Lung (tissue), 12 donors: ENCODE data around the gene ACADL. TPM values are rescaled to one million over a fixed set of nuclear protein-coding genes. Genes with fewer than 3 reads are reported as not detected.

Source experiments
- ATAC-seq: fragments of 200-7000 bp; cut with Tn5 transposase; one replicate; pipeline ENCODE4 v1.9.1; 2020; ENCODE audit warnings: moderate number of reproducible peaks; ENCODE audit not compliant: insufficient read depth, low FRiP score
- DNase-seq, 3 donors: peaks; one replicate each; pipeline ENCODE4 v3.0.0-alpha.2; 2013 to 2017
- H3K27ac ChIP-seq, 2 donors: one replicate each; pipeline ENCODE4 v1.5.1; 2013; ENCODE audit warnings: mild to moderate bottlenecking in 2 of 2, moderate library complexity in 2 of 2, control low read depth in 1 of 2, inconsistent platforms in 1 of 2, low read depth in 1 of 2, low read length in 1 of 2
- H3K27me3 ChIP-seq, 3 donors: one replicate each; pipeline ENCODE4 v1.5.1; 2013; ENCODE audit warnings: low read length in 2 of 3; ENCODE audit not compliant: control insufficient read depth in 3 of 3, insufficient read depth in 3 of 3
- H3K36me3 ChIP-seq, 4 donors: one replicate each; pipeline ENCODE4 v1.5.1; 2013; ENCODE audit warnings: low read length in 4 of 4, mild to moderate bottlenecking in 1 of 4, moderate library complexity in 1 of 4; ENCODE audit not compliant: control insufficient read depth in 4 of 4, insufficient read depth in 4 of 4
- H3K4me1 ChIP-seq, 5 donors: one replicate each; pipeline ENCODE4 v1.5.1; 2013; ENCODE audit warnings: low read length in 5 of 5, mild to moderate bottlenecking in 2 of 5, moderate library complexity in 1 of 5; ENCODE audit not compliant: control insufficient read depth in 5 of 5, insufficient read depth in 5 of 5
- H3K4me3 ChIP-seq: one replicate; pipeline ENCODE4 v1.5.1; 2013; ENCODE audit warnings: mild to moderate bottlenecking, control low read depth, moderate library complexity
- H3K9ac ChIP-seq, 2 donors: one replicate each; pipeline ENCODE4 v1.5.1; 2013; ENCODE audit warnings: low read length in 2 of 2, control low read depth in 1 of 2; ENCODE audit not compliant: insufficient read depth in 1 of 2
- H3K9me3 ChIP-seq, 4 donors: one replicate each; pipeline ENCODE4 v1.5.1; 2013; ENCODE audit warnings: low read length in 3 of 4, mild to moderate bottlenecking in 1 of 4, moderate library complexity in 1 of 4; ENCODE audit not compliant: control insufficient read depth in 4 of 4, insufficient read depth in 3 of 4
- CTCF ChIP-seq: IDR thresholded peaks from 2 replicates; pipeline ENCODE4 v1.5.1; 2012; ENCODE audit warnings: mild to moderate bottlenecking; ENCODE audit errors: control extremely low read depth, extremely low read depth
- WGBS, 2 donors: extraction: QIAGEN DNeasy Blood & Tissue Kit; methylation state at CpG; one replicate each; pipeline ENCODE4 v1.1.7; 2013; 5-methylcytosine and 5-hydroxymethylcytosine counted together
- polyA plus RNA-seq, 2 donors: library from polyadenylated mRNA; stranded (reverse); fragments of 200-250 nt; gene quantifications; one replicate each; pipeline ENCODE4 v1.2.1, GENCODE V29; 2013
- total RNA-seq, 2 donors: library from RNA; depleted of rRNA in 1 of 2; stranded (reverse); fragments of >200 nt in 1 of 2; gene quantifications; one replicate each; pipeline ENCODE4 v1.2.1, GENCODE V29; 2014 to 2021
- donor health status: control.
- donor health status: control.
- donor health status: Bipolar disorder and iron deficiency.
- donor health status: healthy.
- donor health status: DM: yes; HTN: yes; CAD: no.

ACADL gene
- total and polyA plus RNA-seq, 4 donors, result 7.9 to 43.6 (median 31.2) TPM

DNA sequence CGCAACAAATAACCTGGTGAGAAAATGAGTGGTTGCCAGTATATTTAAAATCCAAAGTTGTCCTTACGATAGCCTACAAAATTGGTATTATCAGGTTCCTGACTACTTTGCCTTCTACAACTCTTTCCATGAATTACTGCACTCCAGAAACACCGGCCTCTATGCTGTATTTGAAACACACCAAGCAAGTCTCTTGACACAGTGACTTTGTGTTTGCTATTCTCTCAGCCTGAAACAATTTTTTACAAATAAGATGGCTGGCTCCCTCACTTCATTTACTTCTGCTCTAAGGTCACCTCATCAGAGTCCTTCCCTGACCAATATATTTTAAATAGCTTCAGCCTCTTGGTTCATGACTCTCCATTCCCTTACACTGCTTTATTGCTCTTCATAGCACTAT is 66.2 kb downstream of the ACADL start:
- Histone ChIP-seq H3K4me3 (no peak overlapping the region), H3K27ac (no peak overlapping the region), H3K36me3 (peaks cover 0 to 10% (median 7%) of the 10 kb centered on the region in 4 donors), H3K9ac (no peak overlapping the region), H3K4me1 (peaks cover 0 to 8% (median 0%) of the 10 kb centered on the region in 5 donors), H3K9me3 (no peaks in the 10 kb centered on the region), H3K27me3 (no peaks in the 10 kb centered on the region)
- TF ChIP-seq CTCF, result no peak
- peak in 2 of 3 donors; percentile 11 to 28 for DNase-seq
- WGBS, 2 donors, result 91 to 95% methylated on average over 3 of the region's 3 CpGs
- no peak for ATAC-seq

DNA sequence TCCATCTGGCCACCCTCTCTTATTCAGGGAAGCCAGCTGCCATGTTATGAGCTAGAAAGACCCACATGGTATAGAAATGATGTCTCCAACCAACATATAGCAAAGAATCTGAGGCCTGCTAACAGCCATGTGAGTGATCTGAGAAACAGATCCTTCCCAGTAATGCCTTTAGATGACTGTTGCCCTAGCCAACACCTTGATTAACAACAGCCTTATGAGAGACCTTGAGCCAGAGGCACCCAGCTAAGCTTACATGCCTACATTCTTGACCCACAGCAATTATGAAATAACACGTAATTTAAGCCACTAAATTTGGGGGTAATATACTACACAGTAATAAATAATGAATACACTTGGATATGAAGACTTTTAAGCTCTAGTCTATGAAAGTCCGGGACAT is 67.0 kb downstream of the ACADL start:
- Histone ChIP-seq H3K9me3 (no peaks in the 10 kb centered on the region), H3K4me3 (no peak overlapping the region), H3K27ac (no peak overlapping the region), H3K4me1 (peaks cover 0 to 10% (median 0%) of the 10 kb centered on the region in 5 donors), H3K9ac (no peak overlapping the region), H3K27me3 (no peaks in the 10 kb centered on the region), H3K36me3 (peaks cover 4 to 18% (median 14%) of the 10 kb centered on the region in 4 donors)
- DNase-seq (no peak), ATAC-seq (no peak)
- TF ChIP-seq CTCF, result no peak
- 75 to 93% methylated on average over 2 of the region's 2 CpGs for WGBS, 2 donors

GRCh38 chr2:210157526-210157925 is 67.7 kb downstream of the ACADL start:
- Histone ChIP-seq H3K27ac (no peak overlapping the region), H3K4me1 (peaks cover 0 to 8% (median 0%) of the 10 kb centered on the region in 5 donors), H3K9me3 (no peaks in the 10 kb centered on the region), H3K9ac (no peak overlapping the region), H3K27me3 (no peaks in the 10 kb centered on the region), H3K4me3 (no peak overlapping the region), H3K36me3 (peaks cover 4 to 19% (median 14%) of the 10 kb centered on the region in 4 donors)
- no peak for DNase-seq
- ATAC-seq, result no peak
- TF ChIP-seq CTCF, result no peak
- WGBS, 2 donors, result 57 to 79% methylated on average over 3 of the region's 3 CpGs

DNA sequence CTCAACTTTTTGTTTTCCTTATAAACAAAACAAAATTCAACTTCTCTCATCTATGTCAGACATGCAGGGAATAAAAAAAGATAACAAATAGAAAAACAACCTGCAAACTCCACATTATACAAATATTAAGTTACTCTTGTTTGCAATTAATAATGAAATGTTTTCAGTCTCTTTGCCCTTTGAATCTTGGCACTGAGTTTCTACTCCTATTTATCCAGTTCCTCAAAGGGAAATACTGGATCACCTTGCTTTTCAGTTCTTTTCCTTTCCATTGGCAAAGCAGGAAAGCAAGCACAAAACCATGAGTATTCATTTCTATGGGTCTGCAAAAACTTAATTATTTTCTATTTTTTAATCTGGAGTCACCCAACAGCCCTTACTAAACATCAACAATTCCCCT is 77.6 kb downstream of the ACADL start:
- Histone ChIP-seq H3K9me3 (peaks cover 0 to 12% (median 4%) of the 10 kb centered on the region in 4 donors), H3K27me3 (no peaks in the 10 kb centered on the region), H3K9ac (no peak overlapping the region), H3K4me3 (no peak overlapping the region), H3K4me1 (no peaks in the 10 kb centered on the region), H3K27ac (no peak overlapping the region), H3K36me3 (peaks cover 13 to 44% (median 23%) of the 10 kb centered on the region in 4 donors)
- ATAC-seq (no peak), DNase-seq (no peak)
- no peak for TF ChIP-seq CTCF
